HepG2 (cell line): ENCODE measurements around the gene SLC16A9. TPM values are rescaled to one million over a fixed set of nuclear protein-coding genes. Genes with fewer than 3 reads are reported as not detected.

Experiments
- ATAC-seq: fragments of 200-7000 bp; cut with Tn5 transposase; 3 replicates; pipeline ENCODE4 v1.9.1; 2020; ENCODE audit warnings: mild to moderate bottlenecking, moderate library complexity
- BruUV-seq: library from RNA; stranded (reverse); fragments of 400-500 nt; replicated peaks from 2 replicates; lab custom pipeline; 2021; lab: Mats Ljungman, UMichigan
- CTCF ChIA-PET: fragments of 300-600 bp; formaldehyde crosslinking; extraction: SDS; loops from one replicate; lab custom pipeline; 2021; ENCODE audit warnings: low total read pairs, inconsistent platforms, low intra/inter-chr PET ratio; lab: Yijun Ruan, JAX
- POLR2A ChIA-PET: fragments of 350-600 bp; sonication (Branson Sonifier 250); formaldehyde crosslinking; loops from one replicate; lab custom pipeline; 2020; ENCODE audit warnings: antibody characterized with exemption, inconsistent platforms; lab: Yijun Ruan, JAX
- DNase-seq: peaks from one replicate; pipeline ENCODE4 v3.0.0-alpha.2; 2015; ENCODE audit warnings: low spot score
- FAIRE-seq: peaks from 3 replicates; lab custom pipeline; 2011; peaks lifted over from hg19 to GRCh38; lab: Jason Lieb, UNC
- H2AFZ ChIP-seq: one replicate; pipeline ENCODE4 v1.6.1; 2011; ENCODE audit warnings: low read length, inconsistent platforms
- H3K27ac ChIP-seq: fragments of 300-600 bp; 3 replicates; pipeline ENCODE4 v1.8.0; 2011; ENCODE audit warnings: mixed run types, mild to moderate bottlenecking, mixed read lengths, low read length, inconsistent platforms; ENCODE audit not compliant: insufficient read depth; ENCODE audit errors: extremely low read length
- H3K27me3 ChIP-seq, 2 experiments: fragments of 200-600 bp in 1 of 2; 2 replicates in 1 of 2; 3 replicates in 1 of 2; pipeline versions ENCODE4 v1.6.0 to v1.8.0; 2011; ENCODE audit warnings: low read length in 2 of 2, mild to moderate bottlenecking in 2 of 2, moderate library complexity in 2 of 2, inconsistent platforms in 1 of 2; ENCODE audit not compliant: insufficient read depth in 2 of 2, control insufficient read depth in 1 of 2
- H3K36me3 ChIP-seq, 2 experiments: fragments of 200-600 bp in 1 of 2; replicated peaks in 1 of 2; 2 replicates in 1 of 2; 3 replicates in 1 of 2; pipeline versions ENCODE4 v1.5.1 to v1.8.0; 2011; ENCODE audit warnings: low read length in 2 of 2, inconsistent platforms in 1 of 2; ENCODE audit not compliant: insufficient read depth in 2 of 2, control insufficient read depth in 1 of 2
- H3K4me1 ChIP-seq: 2 replicates; pipeline ENCODE4 v1.5.1; 2012; ENCODE audit warnings: low read length, inconsistent platforms; ENCODE audit not compliant: insufficient read depth
- H3K4me2 ChIP-seq: 2 replicates; pipeline ENCODE4 v1.6.0; 2011; ENCODE audit warnings: low read depth, low read length, inconsistent platforms
- H3K4me3 ChIP-seq, 3 experiments: fragments of 200-600 bp in 1 of 3; sonication (generic), shearing (Covaris generic) in 1 of 3; replicated peaks in 1 of 3; 2 replicates each; pipeline ENCODE4 v1.5.1; 2011 to 2016; ENCODE audit warnings: low read length in 3 of 3, inconsistent platforms in 2 of 3, low read depth in 2 of 3, mild to moderate bottlenecking in 2 of 3, control low read depth in 1 of 3, mixed read lengths in 1 of 3; ENCODE audit not compliant: insufficient read depth in 1 of 3
- H3K79me2 ChIP-seq: one replicate; pipeline ENCODE4 v1.6.1; 2011; ENCODE audit warnings: low read length, inconsistent platforms; ENCODE audit not compliant: insufficient read depth
- H3K9ac ChIP-seq: 2 replicates; pipeline ENCODE4 v1.6.0; 2011; ENCODE audit warnings: mild to moderate bottlenecking, low read depth, low read length, inconsistent platforms; ENCODE audit not compliant: insufficient read depth
- H3K9me3 ChIP-seq: 2 replicates; pipeline ENCODE4 v1.5.1; 2012; ENCODE audit warnings: mild to moderate bottlenecking, low read length
- H4K20me1 ChIP-seq: 2 replicates; pipeline ENCODE4 v1.6.0; 2011; ENCODE audit warnings: inconsistent platforms, mild to moderate bottlenecking, low read length, moderate library complexity; ENCODE audit not compliant: insufficient read depth
- AHDC1 ChIP-seq: sonication (generic); formaldehyde crosslinking; IDR thresholded peaks from 2 replicates; pipeline ENCODE4 v1.5.1; 2020; ENCODE audit warnings: mild to moderate bottlenecking, missing genetic modification reagents, borderline replicate concordance
- BRF2 ChIP-seq: sonication (generic); formaldehyde crosslinking; IDR thresholded peaks from 2 replicates; pipeline ENCODE4 v1.8.1; 2022; ENCODE audit warnings: mild to moderate bottlenecking, missing genetic modification reagents
- CEBPB ChIP-seq: IDR thresholded peaks from 2 replicates; pipeline ENCODE4 v1.6.1; 2011; ENCODE audit warnings: low read depth, low read length, improper control_type of control experiment, borderline replicate concordance
- CENPBD1 ChIP-seq: sonication (generic); formaldehyde crosslinking; IDR thresholded peaks from 2 replicates; pipeline ENCODE4 v1.8.0; 2022; ENCODE audit warnings: missing genetic modification reagents, low read depth, mild to moderate bottlenecking, borderline replicate concordance
- FOSL2 ChIP-seq: sonication (generic); formaldehyde crosslinking; IDR thresholded peaks from 2 replicates; pipeline ENCODE4 v1.4.0; 2020; ENCODE audit warnings: missing genetic modification reagents
- PLSCR1 ChIP-seq: sonication (generic); formaldehyde crosslinking; IDR thresholded peaks from 2 replicates; pipeline ENCODE4 v1.5.0; 2020; ENCODE audit warnings: missing genetic modification reagents, mild to moderate bottlenecking, borderline replicate concordance
- SOX6 ChIP-seq, 2 experiments: fragments of 450-650 bp in 1 of 2; sonication (generic) in 1 of 2; formaldehyde crosslinking in 1 of 2; IDR thresholded peaks; 2 replicates each; pipeline versions ENCODE4 v1.4.0 to v1.6.1; 2017 to 2020; ENCODE audit warnings: antibody characterized with exemption in 1 of 2, mild to moderate bottlenecking in 1 of 2, missing genetic modification reagents in 1 of 2
- SP5 ChIP-seq: IDR thresholded peaks from 2 replicates; pipeline ENCODE4 v1.6.1; 2016; ENCODE audit warnings: low read depth, borderline replicate concordance
- ZNF446 ChIP-seq: sonication (generic); formaldehyde crosslinking; IDR thresholded peaks from 2 replicates; pipeline ENCODE4 v1.5.0; 2020; ENCODE audit warnings: mild to moderate bottlenecking, missing genetic modification reagents
- WGBS: methylation state at CpG from one replicate; pipeline ENCODE4 v1.1.6; 2017; ENCODE audit warnings: low lambda C conversion rate; 5-methylcytosine and 5-hydroxymethylcytosine counted together
- in situ Hi-C: cut with HindIII; loops from 2 replicates; pipeline ENCODE4 v1.10.0; 2017; ENCODE audit warnings: low pct_unique_long_range_greater_than_20kb; ENCODE audit not compliant: extremely low pct_ligation_motif_present
- intact Hi-C: fragments of 100-400 bp; cut with micrococcal nuclease; formaldehyde crosslinking; loops from one replicate; pipeline ENCODE4 v1.10.0; 2022; ENCODE audit not compliant: unreplicated experiment
- polyA plus RNA-seq, 8 experiments: library from polyadenylated mRNA; depleted of rRNA in 3 of 8; stranded (reverse) in 7 of 8; unstranded in 1 of 8; fragments of >200 nt; fragmentation: Illumina TruSeq in 4 of 8; extraction: Trizol in 4 of 8; gene quantifications; 2 replicates each; pipeline versions ENCODE4 v1.2.1 to v1.2.3, GENCODE V29; 2011 to 2016; ENCODE audit warnings: low read depth in 4 of 8, missing spikeins in 1 of 8, mixed read lengths in 1 of 8; ENCODE audit not compliant: insufficient read depth in 1 of 8
- total RNA-seq, 5 experiments: library from RNA; depleted of rRNA; stranded (reverse); fragments of >200 nt; fragmentation: Illumina TruSeq; extraction: Trizol; gene quantifications; 2 replicates each; pipeline ENCODE4 v1.2.3, GENCODE V29; 2016; ENCODE audit warnings: low read depth in 1 of 5

The SLC16A9 gene
- total and polyA plus RNA-seq, 2 of the 13 experiments (the other 11 are each of a cell fraction or from before 2014, with no cell fraction given), result 0.01 to 0.09 TPM

- FAIRE-seq, result no peak
- no peaks in the 10 kb centered on the region for H4K20me1 ChIP-seq
- intact Hi-C loops, result no loop called here
Observed at GRCh38 chr10:59704630-59705029, 5.0 kb downstream of the SLC16A9 start.

GRCh38 chr10:59702347-59702746 is 7.3 kb downstream of the SLC16A9 start:
- Histone ChIP-seq H3K36me3 (no peaks in the 10 kb centered on the region), H3K4me1 (peaks cover 16% of the 10 kb centered on the region), H2AFZ (no peak overlapping the region), H3K27me3 (0 out of 5 replicates have a peak, but pooled peaks cover 0 to 3% of the 10 kb centered on the region in 2 experiments), H4K20me1 (no peaks in the 10 kb centered on the region), H3K4me2 (no peak overlapping the region), H3K4me3 (no peak overlapping the region), H3K27ac (no peak overlapping the region), H3K79me2 (no peaks in the 10 kb centered on the region), H3K9ac (no peak overlapping the region), H3K9me3 (no peaks in the 10 kb centered on the region)
- FAIRE-seq, result peak; percentile 63
- WGBS, result 2% methylated on average over 4 of the region's 4 CpGs
- intact Hi-C loops, result no loop called here
- BruUV-seq, result no TSS peak
- CTCF ChIA-PET, result no interaction called here
- in situ Hi-C loops, result no loop called here
- peak; percentile 100 for ATAC-seq
- POLR2A ChIA-PET, result no interaction called here
- DNase-seq, result peak; percentile 85
- TF ChIP-seq AHDC1 (peak; percentile 87), FOSL2 (CRISPR knock-in tag) (peak; percentile 81), CENPBD1 (CRISPR knock-in tag) (no peak), SP5 (CRISPR knock-in tag) (peak; percentile 76; the same call in 1 of the 2 replicates), SOX6 (IDR thresholded peaks at IDR 0.05) (no peak), SOX6 (CRISPR knock-in tag; IDR thresholded peaks at IDR 0.05) (peak; percentile 82), BRF2 (no peak)

More at GRCh38 chr10:59704630-59705029, 5.0 kb downstream of the SLC16A9 start:
- H3K27me3 ChIP-seq, result peaks cover 3 to 20% of the 10 kb centered on the region in 2 experiments; a peak in 3 of 5 replicates
- 10% methylated on average over 2 of the region's 2 CpGs for WGBS
- ChIA-PET POLR2A (no interaction called here), CTCF (no interaction called here)
- in situ Hi-C loops, result no loop called here
- no peaks in the 10 kb centered on the region for H3K9me3 ChIP-seq
- H3K9ac ChIP-seq, result no peak overlapping the region
- peaks cover 24% of the 10 kb centered on the region for H3K4me1 ChIP-seq
- H2AFZ ChIP-seq, result no peak overlapping the region
- DNase-seq (no peak), ATAC-seq (no peak)
- H3K4me2 ChIP-seq, result no peak overlapping the region
- no peak overlapping the region for H3K4me3 ChIP-seq
- H3K36me3 ChIP-seq, result no peaks in the 10 kb centered on the region
- no peak for TF ChIP-seq PLSCR1 (CRISPR knock-in tag)
- TF ChIP-seq ZNF446 (CRISPR knock-in tag), result no peak
- TF ChIP-seq CEBPB, result 0 out of 2 replicates have a peak, but pooled peaks have one; percentile 25
- H3K79me2 ChIP-seq, result no peaks in the 10 kb centered on the region
- no peak overlapping the region for H3K27ac ChIP-seq
- no TSS peak for BruUV-seq
